Upper lobe of left lung (tissue), 6 donors: Measurements from ENCODE around the gene OGDHL. TPM values are rescaled to one million over a fixed set of nuclear protein-coding genes. Genes with fewer than 3 reads are reported as not detected.

Experiments used
- ATAC-seq, 2 donors: fragments of 200-7000 bp; cut with Tn5 transposase; one replicate each; pipeline ENCODE4 v1.9.1; 2022; ENCODE audit warnings: mild to moderate bottlenecking in 2 of 2, moderate library complexity in 2 of 2; ENCODE audit not compliant: low FRiP score in 2 of 2
- DNase-seq, 2 donors: peaks; one replicate each; pipeline ENCODE4 v3.0.0-alpha.2; 2019 to 2020
- H3K27ac ChIP-seq, 4 donors: fragments of 200-600 bp; sonication (generic); one replicate each; pipeline ENCODE4 v1.5.1; 2016 to 2019
- H3K27me3 ChIP-seq, 4 donors: fragments of 200-600 bp; sonication (generic); one replicate each; pipeline ENCODE4 v1.5.1; 2017 to 2019
- H3K36me3 ChIP-seq, 4 donors: fragments of 200-600 bp; sonication (generic); one replicate each; pipeline ENCODE4 v1.5.1; 2016 to 2019
- H3K4me1 ChIP-seq, 4 donors: fragments of 200-600 bp; sonication (generic); one replicate each; pipeline ENCODE4 v1.5.1; 2018 to 2019
- H3K4me3 ChIP-seq, 4 donors: fragments of 200-600 bp; sonication (generic); one replicate each; pipeline ENCODE4 v1.5.1; 2017 to 2019; ENCODE audit warnings: mild to moderate bottlenecking in 2 of 4, moderate library complexity in 1 of 4
- H3K9me3 ChIP-seq, 4 donors: fragments of 200-600 bp; sonication (generic); one replicate each; pipeline ENCODE4 v1.5.1; 2018 to 2019
- CTCF ChIP-seq, 6 experiments: fragments of 450-650 bp in 4 of 6; fragments of 200-600 bp in 2 of 6; sonication (generic) in 2 of 6; IDR thresholded peaks; one replicate each; pipeline ENCODE4 v1.5.1; 2016 to 2019; ENCODE audit warnings: antibody characterized with exemption in 6 of 6
- EP300 ChIP-seq, 4 donors: sonication (generic); formaldehyde crosslinking; IDR thresholded peaks; one replicate each; pipeline ENCODE4 v1.5.1; 2017; ENCODE audit warnings: antibody characterized with exemption in 4 of 4, control low read depth in 2 of 4
- POLR2A ChIP-seq, 4 donors: fragments of 450-650 bp; IDR thresholded peaks; one replicate each; pipeline ENCODE4 v1.5.1; 2016 to 2017; ENCODE audit warnings: antibody characterized with exemption in 4 of 4, mild to moderate bottlenecking in 2 of 4
- POLR2AphosphoS5 ChIP-seq, 2 donors: sonication (generic); formaldehyde crosslinking; IDR thresholded peaks; one replicate each; pipeline ENCODE4 v1.5.1; 2017; ENCODE audit warnings: antibody characterized with exemption in 2 of 2
- WGBS, 2 donors: methylation state at CpG; one replicate each; pipeline ENCODE4 v1.1.5; 2017 to 2018; 5-methylcytosine and 5-hydroxymethylcytosine counted together
- total RNA-seq, 6 donors: library from RNA; depleted of rRNA in 4 of 6; stranded (reverse); fragments of >200 nt in 4 of 6; gene quantifications; one replicate each; pipeline versions ENCODE4 v1.1.0 to v1.2.1, GENCODE V29; 2016 to 2021
- donor health status: DM: no; HTN: no; CAD: no; lungs with moderate emphysema.
- donor health status: DM: no; HTN: yes; CAD: no; lungs with severe emphysema.

The OGDHL gene
- total RNA-seq, 6 donors from 2014 or later: 0.10 to 0.46 (median 0.22) TPM; not detected in 2

GRCh38 chr10:49713266-49713665, 48.9 kb downstream of the OGDHL start:
- no peak for ATAC-seq
- H3K4me3 ChIP-seq: no peak overlapping the region
- TF ChIP-seq POLR2AphosphoS5 (IDR thresholded peaks at IDR 0.05) (no peak), CTCF (IDR thresholded peaks at IDR 0.05) (no peak), POLR2A (IDR thresholded peaks at IDR 0.05) (no peak), EP300 (IDR thresholded peaks at IDR 0.05) (no peak)
- H3K27me3 ChIP-seq: no peaks in the 10 kb centered on the region
- H3K9me3 ChIP-seq: no peaks in the 10 kb centered on the region
- DNase-seq: no peak
- no peaks in the 10 kb centered on the region for H3K4me1 ChIP-seq
- 71% methylated on average over 5 of the region's 5 CpGs for WGBS, 2 donors
- H3K36me3 ChIP-seq: no peaks in the 10 kb centered on the region
- no peak overlapping the region for H3K27ac ChIP-seq

GRCh38 chr10:49711481-49711880, 50.6 kb downstream of the OGDHL start:
- H3K36me3 ChIP-seq: no peaks in the 10 kb centered on the region
- no peak for TF ChIP-seq EP300 (IDR thresholded peaks at IDR 0.05)
- no peak for TF ChIP-seq POLR2AphosphoS5 (IDR thresholded peaks at IDR 0.05)
- no peak for TF ChIP-seq POLR2A (IDR thresholded peaks at IDR 0.05)
- no peak for TF ChIP-seq CTCF (IDR thresholded peaks at IDR 0.05)
- no peak for ATAC-seq
- no peaks in the 10 kb centered on the region for H3K4me1 ChIP-seq
- H3K9me3 ChIP-seq: no peaks in the 10 kb centered on the region
- no peaks in the 10 kb centered on the region for H3K27me3 ChIP-seq
- 56 to 61% methylated on average over 8 of the region's 8 CpGs for WGBS, 2 donors
- no peak overlapping the region for H3K27ac ChIP-seq
- DNase-seq: no peak
- no peak overlapping the region for H3K4me3 ChIP-seq

GRCh38 chr10:49710966-49711365, 51.2 kb downstream of the OGDHL start:
- no peak overlapping the region for H3K27ac ChIP-seq
- H3K36me3 ChIP-seq: no peaks in the 10 kb centered on the region
- no peak for ATAC-seq
- H3K9me3 ChIP-seq: no peaks in the 10 kb centered on the region
- WGBS, 2 donors: 82 to 90% methylated on average over 6 of the region's 6 CpGs
- H3K4me3 ChIP-seq: no peak overlapping the region
- DNase-seq: no peak
- no peaks in the 10 kb centered on the region for H3K27me3 ChIP-seq
- H3K4me1 ChIP-seq: no peaks in the 10 kb centered on the region
- no peak for TF ChIP-seq POLR2AphosphoS5 (IDR thresholded peaks at IDR 0.05)
- no peak for TF ChIP-seq POLR2A (IDR thresholded peaks at IDR 0.05)
- no peak for TF ChIP-seq EP300 (IDR thresholded peaks at IDR 0.05)
- TF ChIP-seq CTCF (IDR thresholded peaks at IDR 0.05): no peak

- DNase-seq (no peak), ATAC-seq (no peak)
- no peak overlapping the region for H3K27ac ChIP-seq
- no peaks in the 10 kb centered on the region for H3K36me3 ChIP-seq
- H3K9me3 ChIP-seq: no peaks in the 10 kb centered on the region
- no peaks in the 10 kb centered on the region for H3K4me1 ChIP-seq
- H3K4me3 ChIP-seq: no peak overlapping the region
- H3K27me3 ChIP-seq: no peaks in the 10 kb centered on the region
- no peak for TF ChIP-seq POLR2AphosphoS5 (IDR thresholded peaks at IDR 0.05)
- no peak for TF ChIP-seq CTCF (IDR thresholded peaks at IDR 0.05)
- no peak for TF ChIP-seq POLR2A (IDR thresholded peaks at IDR 0.05)
- TF ChIP-seq EP300 (IDR thresholded peaks at IDR 0.05): no peak
- 80 to 81% methylated on average over 5 of the region's 5 CpGs for WGBS, 2 donors
These were observed 52.2 kb downstream of the OGDHL start for GRCh38 chr10:49709934-49710333.

- DNase-seq (no peak), ATAC-seq (no peak)
- H3K4me3 ChIP-seq: no peak overlapping the region
- no peaks in the 10 kb centered on the region for H3K4me1 ChIP-seq
- no peaks in the 10 kb centered on the region for H3K27me3 ChIP-seq
- H3K9me3 ChIP-seq: no peaks in the 10 kb centered on the region
- 76 to 81% methylated on average over 3 of the region's 3 CpGs for WGBS, 2 donors
- TF ChIP-seq CTCF (IDR thresholded peaks at IDR 0.05) (no peak), POLR2AphosphoS5 (IDR thresholded peaks at IDR 0.05) (no peak), EP300 (IDR thresholded peaks at IDR 0.05) (no peak), POLR2A (IDR thresholded peaks at IDR 0.05) (no peak)
- no peaks in the 10 kb centered on the region for H3K36me3 ChIP-seq
- H3K27ac ChIP-seq: no peak overlapping the region
These were observed 54.5 kb downstream of the OGDHL start for GRCh38 chr10:49707585-49707984.
